Activated CD4-positive, alpha-beta T cell treated with anti-CD3 and anti-CD28 coated beads, Interleukin-2, Interleukin-6, amounts not matched to agents 100 ng/mL and 50 ng/mL, durations not matched to agents 16 hours and 8 hours (primary cell): Measurements from ENCODE around the gene TMEM184B.
"Not testable (repeated sequence)": the region's sequence is repeated elsewhere in the genome, so short reads cannot be mapped to it uniquely, and the experiment has no call there.

Source experiments
- DNase-seq: peaks from one replicate; pipeline ENCODE4 v3.0.0-alpha.2; 2020

Gene TMEM184B

DNA sequence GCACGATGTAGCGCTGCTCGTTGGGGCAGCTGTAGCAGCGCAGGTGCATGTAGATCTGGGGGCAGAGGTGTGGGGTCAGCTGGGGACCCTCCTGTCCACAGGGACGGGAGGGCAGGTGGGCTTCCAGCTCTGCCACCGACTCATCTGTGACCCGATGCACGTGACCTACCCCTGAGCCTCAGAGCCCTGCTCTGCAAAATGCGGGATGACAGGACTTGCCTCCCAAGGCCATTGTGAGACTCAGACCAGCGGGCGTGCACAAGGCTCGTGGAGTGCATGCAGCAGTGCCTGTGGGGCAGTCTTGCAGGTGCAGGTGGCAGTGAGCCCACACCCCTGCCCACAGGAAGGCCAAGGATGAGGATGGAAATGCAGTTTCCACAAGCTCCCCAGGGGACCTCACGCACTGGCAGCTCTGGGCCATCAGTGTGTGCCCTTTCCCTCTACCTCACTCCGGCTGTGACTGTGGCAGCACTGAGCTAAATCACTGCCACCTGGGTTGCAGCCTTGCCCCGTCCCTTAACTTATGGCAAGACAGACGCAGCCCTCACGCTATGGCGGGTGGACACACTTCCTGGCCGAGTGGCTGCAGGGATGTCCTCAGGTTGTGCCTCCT, 26.7 kb downstream of the TMEM184B start:
- DNase-seq, result no peak

DNA sequence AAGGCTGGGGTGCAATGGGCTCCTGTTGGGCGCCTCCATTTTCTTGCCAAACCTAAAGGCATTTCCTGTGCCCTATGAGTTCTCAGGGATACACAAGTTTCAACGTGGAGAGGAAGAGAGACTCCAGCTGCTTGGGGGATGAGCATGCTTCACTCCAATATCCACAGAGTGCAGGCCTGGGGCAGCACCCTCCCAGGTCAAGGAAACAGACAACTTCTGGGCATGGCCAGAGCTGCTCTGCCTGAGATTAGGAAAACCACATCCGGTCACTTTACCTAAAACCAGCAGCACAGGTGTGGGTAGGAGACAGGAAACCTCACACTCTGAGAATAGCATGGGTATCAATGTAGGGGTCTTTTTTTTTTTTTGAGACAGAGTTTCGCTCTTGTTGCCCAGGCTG, 28.7 kb downstream of the TMEM184B start:
- DNase-seq, result no peak

DNA sequence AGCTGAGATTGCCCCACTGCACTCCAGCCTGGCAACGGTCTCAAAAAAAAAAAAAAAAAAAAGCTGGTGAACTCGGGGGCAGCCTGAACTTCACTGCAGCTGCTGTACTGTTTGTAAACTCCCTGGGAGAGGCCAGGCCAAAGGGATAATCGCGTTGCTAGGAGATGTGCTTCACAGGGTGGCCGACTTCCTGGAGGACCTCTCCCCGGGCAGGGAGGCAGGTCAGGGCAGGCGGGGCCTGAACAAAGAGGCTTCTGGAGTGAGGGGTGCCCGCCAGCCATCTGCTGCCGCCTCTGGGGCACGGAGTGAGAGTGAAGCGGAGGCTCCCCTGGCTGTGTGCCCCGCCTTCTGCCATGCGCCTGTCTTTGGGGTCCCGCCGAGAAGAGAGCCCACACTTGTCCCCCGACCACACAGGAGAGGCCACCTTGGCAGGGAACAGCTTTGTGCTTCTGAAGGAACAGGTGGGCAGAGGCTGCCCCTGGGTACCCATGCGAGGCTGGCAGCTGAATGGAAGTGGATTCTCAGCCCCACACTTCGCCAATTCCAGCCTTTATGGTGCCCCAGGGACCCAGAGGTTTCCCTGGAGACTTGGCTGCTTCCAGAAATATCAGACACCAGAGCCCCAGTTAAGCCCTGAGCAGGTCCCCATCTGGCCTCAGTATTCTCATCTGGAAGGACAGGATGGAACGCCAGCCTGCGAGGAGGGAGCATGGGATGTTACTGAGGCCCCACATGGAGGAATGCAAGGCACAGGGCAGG, 29.6 kb downstream of the TMEM184B start:
- no peak for DNase-seq

DNA sequence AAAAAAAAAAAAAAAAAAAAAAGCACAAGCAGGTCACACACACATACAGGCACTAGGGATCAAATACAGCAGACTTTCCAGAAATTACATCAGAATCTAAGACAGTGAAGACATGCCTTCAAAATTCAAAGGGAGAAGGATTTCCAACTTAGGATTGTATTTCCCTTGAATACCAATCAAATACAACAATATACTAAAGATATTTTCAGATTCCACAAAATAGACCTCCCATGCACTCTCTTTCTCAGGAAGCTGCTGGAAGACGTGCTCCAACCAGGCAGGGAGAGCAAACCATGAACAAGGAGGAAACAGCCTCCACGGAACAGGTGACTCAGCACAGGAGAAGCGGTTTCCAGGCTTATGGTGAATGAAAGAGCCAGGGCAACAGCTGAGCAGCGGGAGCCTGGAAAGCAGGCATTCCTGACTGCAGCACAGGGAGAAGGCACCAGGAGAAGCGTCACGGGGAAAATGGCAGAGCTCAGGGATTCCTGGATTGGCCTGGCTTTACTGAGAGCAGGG, 32.0 kb downstream of the TMEM184B start:
- no peak for DNase-seq

DNA sequence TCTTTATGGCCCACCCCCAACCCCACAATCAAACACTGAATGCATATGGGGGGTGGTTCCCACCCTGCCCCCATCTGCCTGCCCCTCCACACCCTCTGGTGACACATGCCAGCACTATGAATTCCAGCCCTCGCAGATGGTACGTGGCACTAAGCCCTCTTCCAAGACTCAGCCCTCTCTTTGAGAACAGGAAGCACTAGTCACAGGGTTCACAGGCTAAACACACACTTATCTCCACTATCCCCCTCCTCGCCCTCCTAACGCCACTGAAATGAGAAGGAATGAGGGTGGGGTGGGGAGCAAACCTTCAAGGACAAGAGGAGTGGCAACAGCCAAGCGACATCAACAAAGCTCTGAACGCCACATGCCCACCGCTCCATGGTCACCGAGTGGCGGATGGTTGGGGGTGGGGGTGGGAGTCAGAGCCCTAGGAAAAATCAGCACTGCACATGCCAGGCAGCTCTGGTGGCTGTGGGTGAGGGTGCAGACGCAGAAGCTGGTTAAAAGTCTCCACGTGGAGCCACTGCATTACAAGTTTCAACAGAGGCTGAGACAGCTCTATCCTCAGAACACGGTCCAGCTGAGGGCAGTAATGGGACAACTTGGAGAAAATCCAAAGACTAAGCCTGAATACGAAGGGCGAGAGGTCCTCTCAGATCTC, 33.6 kb downstream of the TMEM184B start:
- DNase-seq, result no peak

DNA sequence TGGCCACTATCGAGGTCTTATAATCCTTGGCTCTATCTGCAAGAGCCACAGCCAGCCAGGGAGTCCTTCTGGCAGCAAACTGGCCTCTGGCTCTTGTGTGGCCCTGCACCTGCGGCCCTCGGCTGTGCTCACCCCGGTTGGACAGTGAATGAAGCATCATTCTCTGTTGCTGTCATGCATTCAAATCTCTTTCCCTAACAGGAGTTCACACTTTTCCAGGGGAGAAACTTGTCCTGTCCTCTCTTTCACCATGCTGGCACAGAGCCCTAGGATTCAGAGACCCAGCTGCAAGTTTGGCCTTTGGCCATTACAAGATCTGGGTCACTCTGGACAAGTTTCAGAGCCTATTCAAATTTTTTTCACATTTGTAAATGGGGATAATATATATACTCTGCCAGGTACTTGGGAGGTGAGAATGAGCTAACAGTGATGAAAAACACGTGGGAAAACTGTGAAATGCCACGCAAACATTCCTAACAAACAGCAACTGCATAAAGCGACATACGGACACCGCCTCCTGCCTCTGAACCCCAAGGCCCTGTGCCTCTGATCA, 34.2 kb downstream of the TMEM184B start:
- no peak for DNase-seq

DNA sequence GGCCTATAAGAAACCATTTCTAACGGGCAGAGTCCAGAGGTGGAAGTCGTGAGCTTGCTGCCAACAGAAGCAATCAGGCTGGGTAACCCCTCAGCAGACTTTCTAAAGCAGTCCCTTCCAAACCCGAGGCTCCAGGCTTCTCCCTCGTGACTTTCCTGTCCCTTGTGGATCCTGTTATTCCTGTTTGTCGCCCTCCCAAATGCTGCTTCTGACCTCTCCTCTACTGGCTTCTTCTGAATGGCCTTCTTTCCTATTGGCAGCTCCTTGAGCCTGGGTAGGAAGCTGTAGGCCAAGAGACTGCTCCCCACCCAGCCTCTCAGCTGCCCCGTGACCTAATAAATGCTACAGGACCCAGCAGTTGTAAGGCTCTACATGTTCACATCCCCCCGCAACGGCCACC, 36.0 kb downstream of the TMEM184B start:
- no peak for DNase-seq

DNA sequence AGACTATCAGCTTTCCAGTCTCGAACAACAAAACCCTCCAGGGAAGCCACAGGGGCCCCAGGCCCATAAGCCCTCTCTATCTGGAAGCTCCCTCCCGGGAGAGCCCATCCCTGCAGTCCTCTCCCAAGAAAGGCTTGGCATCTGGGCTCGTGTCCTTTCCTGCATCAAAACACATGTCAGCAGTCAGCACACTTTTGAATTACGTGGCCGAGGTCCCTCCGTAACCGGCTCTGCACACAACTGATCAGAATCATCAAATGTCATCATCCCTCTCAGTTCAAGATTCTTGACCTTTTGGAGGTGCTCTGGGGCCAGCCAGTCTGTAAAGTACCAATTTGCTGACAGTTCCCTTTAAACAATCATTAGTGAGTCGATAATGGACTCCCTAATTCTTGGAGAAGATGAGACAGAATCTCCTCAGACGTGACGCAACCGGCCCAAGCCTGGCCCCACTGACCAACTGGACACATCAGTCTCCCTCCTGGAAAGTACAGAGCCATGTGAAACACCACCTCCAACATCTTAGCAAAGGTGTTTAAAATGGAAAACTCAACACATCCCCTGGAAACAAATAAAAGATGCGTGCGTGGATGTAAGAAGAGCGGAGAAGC, 37.5 kb downstream of the TMEM184B start:
- DNase-seq, result no peak

DNA sequence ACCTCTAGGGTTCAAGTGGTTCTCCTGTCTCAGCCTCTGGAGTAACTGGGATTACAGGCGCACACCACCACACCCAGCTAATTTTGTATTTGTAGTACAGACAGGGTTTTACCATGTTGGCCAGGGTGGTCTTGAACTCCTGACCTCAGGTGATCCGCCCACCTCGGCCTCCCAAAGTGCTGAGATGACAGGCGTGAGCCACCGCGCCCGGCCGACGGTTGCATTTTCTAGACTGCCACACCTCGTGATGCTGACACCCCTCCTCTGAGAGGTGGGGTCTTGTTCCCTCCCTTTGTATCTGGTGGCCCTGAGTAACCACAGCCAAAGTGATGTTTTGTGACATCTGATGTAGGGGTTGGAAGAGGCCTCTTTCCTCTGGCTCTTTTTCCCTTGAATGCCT, 39.0 kb downstream of the TMEM184B start:
- not testable (repeated sequence) for DNase-seq

DNA sequence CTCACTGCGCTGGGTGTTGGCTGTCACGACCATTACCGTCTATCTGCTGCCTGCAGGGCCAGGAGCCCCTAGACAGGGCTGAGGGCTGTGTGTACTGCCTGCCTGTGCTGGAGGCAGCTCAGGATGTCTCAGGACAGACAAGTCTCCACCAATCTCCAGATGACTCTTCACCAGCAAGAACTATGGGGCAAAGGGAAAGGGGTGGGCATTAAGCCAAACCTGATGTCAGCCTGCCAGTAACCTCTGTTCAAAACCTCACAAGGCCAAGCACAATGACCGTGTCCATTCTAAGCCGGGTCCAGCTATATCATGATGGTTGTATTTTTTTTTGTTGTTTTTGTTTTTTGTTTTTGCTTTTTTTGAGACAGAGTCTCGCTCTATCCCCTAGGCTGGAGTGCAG, 39.4 kb downstream of the TMEM184B start:
- no peak for DNase-seq

DNA sequence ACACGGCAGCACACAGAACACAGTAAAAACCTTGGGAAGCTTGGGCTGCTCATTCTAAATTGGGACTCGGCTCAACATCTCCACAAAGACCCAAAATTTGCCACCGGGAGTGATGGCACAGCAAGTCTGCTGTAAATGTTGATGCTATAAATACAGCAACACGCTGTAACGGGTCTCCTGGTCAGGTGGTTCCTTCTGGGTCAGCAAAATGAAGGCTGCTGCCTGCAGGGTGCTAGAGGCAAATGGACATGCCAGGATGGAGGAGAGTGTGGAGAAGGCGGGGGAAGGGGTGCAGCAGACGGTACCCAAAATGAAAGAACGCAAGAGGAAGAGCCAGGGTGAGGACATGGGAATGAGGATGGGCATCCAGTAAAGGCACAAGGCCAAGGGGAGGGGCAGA, 40.6 kb downstream of the TMEM184B start:
- no peak for DNase-seq

DNA sequence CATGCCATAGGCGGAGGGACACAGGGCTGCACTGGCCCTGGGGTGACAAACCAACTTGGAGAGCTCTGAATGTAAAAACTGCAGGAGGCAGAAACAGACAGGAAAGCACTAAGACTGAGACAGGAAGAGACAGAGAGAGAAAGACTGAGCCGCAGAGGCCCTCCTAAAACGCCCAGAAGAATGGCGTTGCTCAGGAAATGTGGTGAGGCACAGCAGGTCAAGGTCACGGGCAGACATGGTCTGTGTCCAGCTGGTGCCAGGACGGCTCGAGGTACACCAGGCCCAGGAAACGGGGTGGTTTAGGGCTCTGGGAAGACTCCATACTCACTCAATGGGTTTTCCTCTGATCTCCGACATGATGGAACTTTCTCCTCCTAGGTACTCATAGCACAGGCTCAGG, 41.9 kb downstream of the TMEM184B start:
- DNase-seq, result no peak

DNA sequence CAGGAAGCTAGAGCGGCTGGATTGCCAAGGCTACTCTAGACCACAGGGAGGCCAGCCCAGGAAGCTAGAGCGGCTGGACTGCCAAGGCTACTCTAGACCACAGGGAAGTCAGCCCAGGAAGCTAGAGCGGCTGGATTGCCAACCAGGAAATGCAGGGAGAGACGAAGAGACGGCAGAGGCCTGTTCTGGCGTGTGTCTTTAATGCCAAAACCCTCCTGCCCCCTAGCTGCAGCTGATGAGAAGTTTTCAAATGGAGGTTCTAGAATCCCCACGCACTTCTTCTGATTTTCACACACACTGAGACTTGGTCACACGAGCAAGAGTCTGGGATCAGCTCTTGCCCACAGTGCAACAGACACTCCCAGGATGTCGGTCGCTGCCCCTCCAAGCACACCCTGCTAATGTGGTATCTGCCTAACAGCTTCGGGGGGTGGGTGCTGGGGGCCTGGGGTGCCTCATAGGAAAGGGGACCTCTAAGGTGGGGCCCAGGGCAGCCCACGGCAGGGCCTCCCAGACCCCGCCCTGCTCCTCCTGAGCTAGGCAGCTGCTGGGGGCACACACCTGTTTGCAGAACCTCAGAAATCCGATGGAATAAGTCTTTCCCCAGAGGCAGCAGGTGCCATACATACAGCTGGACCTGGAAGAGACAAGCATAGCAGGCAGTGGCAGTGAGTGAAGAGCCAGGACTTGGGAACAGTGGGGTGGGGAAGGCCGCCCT, 42.5 kb downstream of the TMEM184B start:
- DNase-seq, result peak; percentile 35

DNA sequence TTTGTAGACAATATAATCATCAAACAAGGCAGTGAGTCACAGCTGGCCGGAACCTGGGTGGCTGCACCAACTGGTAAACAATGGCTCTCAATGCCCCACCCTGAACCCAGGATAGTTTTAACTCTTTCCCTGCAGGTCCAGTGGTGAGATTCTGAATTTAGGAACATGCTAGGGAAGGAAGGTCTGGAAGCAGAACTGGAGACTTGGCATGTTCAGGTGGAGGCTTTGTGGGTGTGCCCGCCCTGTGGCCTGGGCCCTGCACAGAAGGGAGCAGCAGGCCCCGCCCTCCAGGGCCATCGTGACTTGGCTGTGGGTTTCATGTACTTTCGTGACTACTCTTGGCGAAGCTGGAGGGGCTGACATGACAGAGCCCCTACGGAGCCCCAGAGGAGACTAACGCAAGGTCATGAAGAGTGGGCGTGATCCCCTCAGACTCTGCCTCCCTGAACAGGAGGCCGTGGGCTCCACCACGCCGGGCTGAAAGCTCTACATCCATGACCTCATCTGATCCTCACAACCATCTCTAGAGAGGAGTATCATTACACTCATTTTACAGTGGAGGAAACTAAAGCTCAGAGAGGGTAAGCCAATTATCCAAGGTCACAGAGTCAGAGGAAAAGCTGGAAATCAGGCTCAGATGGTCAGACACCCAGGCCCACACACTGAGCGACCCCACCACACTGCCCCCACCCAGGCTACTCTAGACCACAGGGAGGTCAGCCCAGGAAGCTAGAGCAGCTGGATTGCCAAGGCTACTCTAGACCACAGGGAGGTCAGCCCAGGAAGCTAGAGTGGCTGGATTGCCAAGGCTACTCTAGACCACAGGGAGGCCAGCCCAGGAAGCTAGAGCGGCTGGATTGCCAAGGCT, 43.7 kb downstream of the TMEM184B start:
- DNase-seq, result no peak

DNA sequence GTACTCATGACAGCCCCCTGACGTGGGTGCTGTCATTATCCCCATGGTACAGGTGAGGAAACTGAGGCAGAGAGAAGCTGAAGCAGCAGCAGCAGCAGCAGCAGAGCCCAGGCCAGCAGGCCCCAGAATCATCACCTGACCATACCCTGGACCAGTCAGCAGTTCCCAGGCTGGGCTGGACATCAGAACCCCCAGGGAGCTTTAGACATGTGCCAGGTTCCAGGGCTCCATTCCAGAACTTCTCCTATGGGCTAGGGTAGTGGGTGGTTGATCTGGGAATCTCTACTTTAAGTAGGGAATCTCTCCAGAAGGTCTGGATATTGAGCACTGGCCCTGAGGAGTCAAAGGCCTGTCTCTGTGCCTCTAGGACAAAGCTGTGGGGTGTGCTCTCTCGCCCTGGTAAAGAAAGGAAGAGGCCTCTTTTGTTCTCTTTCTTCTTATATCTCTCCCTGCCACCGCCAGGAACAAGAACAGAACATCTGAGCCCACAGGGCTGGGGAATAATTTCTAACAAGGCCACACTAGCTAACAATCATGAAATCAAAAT, 44.4 kb downstream of the TMEM184B start:
- no peak for DNase-seq

DNA sequence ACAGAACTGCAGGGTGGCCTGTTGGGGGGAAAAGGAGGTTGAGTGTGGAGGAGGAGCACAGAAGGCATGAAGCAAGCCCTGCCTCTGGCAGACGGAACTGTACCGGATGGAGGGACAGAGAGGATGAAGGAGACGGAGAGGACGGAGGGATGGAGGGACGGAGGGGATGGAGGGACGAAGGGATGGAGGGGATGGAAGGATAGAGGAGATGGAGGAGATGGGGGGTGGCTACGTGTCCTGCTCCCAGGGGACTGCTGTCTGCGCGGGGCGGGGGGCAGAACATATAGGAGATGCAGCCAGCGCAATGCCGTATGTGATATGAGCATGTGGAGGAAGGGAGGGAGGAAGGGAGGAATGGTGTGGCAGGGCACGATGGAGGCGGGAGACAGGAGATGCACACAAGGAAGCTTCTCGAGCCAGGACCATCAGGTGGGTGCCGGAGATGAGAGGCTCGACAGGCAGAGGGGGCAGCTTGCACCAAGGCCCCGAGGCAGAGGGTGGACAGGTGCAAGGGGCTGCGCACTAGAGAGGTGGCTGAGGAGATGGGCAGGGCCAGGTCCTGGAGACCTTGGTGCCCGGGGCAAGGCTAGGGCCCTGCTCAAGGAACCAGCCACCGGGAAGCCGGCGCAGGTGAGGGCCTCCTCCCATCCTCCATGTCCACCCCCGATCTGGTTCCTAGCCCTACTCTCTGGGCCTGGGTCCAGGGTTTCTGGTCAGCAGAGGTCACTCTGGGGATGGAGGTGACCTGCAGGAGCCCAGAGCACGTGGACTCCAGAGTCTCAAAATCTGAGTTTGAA, 45.8 kb downstream of the TMEM184B start:
- DNase-seq, result no peak

DNA sequence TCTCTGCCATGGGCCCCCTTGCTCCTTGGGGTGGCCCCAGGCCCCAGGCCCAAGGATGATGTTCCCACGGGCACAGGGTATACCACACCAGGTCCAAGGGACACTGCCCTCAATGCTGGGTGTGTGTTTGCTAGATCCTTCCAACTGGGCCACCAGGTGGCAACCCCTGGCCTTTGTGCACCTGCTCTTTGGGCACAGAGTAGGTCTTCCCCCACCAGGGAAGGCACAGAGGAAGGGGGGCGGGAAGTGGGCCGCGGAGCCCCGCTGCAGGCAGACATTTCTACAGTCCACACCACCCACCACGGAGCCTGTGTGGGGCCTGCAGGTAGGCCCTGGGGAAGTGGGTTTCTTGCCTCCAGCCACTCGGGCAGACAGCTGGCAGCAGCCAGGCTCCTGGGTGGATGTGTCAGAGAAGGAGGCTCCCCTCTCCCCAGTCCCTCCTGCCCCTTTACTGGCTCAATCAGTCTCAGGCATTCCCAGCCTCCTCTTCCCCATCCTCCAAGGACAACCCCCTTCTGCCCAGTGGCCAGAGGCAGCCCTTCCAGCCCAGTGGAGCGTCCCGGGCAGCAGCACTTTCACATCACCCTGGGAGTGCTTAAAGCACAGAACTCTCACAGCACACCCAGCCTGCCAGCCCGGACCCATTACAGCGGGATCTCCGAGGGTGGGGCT, 49.4 kb downstream of the TMEM184B start:
- DNase-seq, result no peak

DNA sequence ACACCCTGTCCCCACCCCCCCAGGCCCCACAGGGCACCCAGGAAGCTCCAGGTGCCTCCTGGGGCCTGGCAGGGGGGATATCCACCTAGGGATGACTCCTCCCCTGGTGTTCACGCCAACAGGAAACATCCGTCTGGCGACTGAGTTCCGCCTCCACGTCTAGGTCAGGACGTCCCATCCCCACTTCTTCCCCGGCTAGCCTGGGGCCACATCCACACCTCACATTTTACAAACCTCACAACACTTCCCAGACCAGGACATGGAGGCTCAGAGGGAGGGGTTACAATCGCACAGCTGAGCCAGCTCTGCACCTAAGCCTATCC, 50.1 kb downstream of the TMEM184B start:
- DNase-seq, result no peak

DNA sequence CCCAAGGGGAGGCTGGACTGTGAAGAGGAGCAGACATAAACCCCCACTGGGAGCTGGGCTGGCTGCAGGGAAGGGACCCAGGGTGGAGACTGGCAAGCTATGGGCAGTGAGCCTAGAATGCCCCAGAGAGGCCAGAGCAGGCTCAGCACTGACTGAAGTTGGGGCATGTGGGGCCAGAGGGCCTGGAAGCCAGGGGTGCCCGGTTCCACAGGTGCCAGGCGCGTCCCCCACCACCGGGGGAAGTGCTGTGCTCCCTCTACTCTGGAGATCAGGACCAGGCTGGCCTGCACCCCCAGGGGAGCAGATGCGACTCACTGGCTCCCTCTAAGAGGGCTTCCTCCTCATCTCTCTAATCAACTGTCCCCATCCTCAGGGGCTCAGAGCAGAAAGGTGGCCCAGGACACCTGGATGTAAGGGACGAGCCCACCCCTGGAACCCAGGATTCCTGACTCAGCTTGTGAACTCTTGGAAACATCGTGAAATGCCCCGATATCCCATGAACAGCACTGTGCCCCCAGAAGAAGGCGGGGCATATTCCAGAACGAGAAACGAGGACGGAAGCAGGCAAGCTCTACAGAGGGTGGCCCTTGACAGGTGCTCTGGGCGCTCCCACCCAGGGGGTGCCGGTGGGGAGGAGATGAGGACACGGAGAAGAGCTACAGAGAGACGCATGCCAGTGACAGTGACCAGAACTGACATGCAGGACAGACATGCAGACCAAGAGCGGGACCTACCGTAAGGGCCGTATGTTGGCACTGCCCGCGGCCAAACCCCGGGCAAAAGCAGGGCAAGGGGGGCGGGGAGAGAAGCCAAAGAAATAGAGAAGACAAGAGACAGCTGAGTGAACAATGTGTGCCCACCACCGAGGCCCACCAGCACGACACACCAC, 50.7 kb downstream of the TMEM184B start:
- DNase-seq, result no peak
